ENCODE data around the gene SLC7A9. TPM values are rescaled to one million over a fixed set of nuclear protein-coding genes. Genes with fewer than 3 reads are reported as not detected.

SLC7A9 gene
- total and polyA plus RNA-seq, 2 of the 13 experiments (the other 11 are each of a cell fraction or from before 2014, with no cell fraction given) = 4.7 to 8.3 TPM

DNA sequence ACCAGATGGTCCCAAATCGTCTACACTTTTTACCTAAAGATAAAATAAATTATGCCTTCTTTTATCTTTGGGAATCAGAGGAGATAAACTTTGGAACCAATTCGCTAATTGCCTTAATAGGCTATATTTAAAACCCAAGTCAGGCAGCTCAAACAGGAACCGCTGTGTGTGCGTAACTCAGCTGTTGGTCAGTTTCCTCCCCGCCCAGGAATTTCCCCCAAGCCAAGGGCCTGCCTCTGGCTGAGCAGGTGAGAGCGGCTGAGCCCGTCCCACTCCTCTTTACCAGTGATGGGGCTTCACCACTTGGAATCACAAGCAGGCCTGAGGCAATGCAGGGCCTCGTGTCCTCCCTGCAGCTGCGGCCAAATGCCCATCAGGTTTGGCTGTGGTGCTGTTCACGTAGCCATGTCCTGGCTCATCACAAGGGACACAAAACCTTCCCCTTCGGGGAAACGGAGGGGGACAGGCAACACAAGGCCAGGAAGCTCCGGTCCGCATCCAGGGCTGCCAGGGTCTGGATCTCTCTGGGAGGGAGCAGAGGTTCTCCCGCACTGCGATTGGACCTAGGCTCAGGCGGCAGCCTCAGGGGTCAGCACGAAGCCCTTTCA, 503 bp upstream of the SLC7A9 start (continued):
- TF ChIP-seq U2AF1 (optimal IDR thresholded peaks at IDR 0.05; ENCODE audit: low read depth, low read length) (no peak), NFATC3 (CRISPR knock-in tag; IDR thresholded peaks at IDR 0.05) (0 out of 2 replicates have a peak, but pooled peaks have one; percentile 35), GPN1 (CRISPR knock-in tag; IDR thresholded peaks at IDR 0.05; ENCODE audit: borderline replicate concordance) (no peak), KDM6A (CRISPR knock-in tag; IDR thresholded peaks at IDR 0.05; ENCODE audit: low read depth) (no peak), SMC3 (IDR thresholded peaks at IDR 0.05; ENCODE audit: low read length) (no peak), NFKB2 (CRISPR knock-in tag; IDR thresholded peaks at IDR 0.05; ENCODE audit: borderline replicate concordance) (no peak), ZNF558 (CRISPR knock-in tag; IDR thresholded peaks at IDR 0.05; ENCODE audit: borderline replicate concordance) (no peak), RBFOX2 (IDR thresholded peaks at IDR 0.05; ENCODE audit: low read depth, low read length) (no peak), ZNF460 (CRISPR knock-in tag; IDR thresholded peaks at IDR 0.05; ENCODE audit: borderline replicate concordance) (no peak), ZNF274 (CRISPR knock-in tag; IDR thresholded peaks at IDR 0.05) (peak; percentile 54), TEAD3 (CRISPR knock-in tag; optimal IDR thresholded peaks at IDR 0.05; ENCODE audit: borderline replicate concordance) (peak; percentile 41), XRCC5 (optimal IDR thresholded peaks at IDR 0.05; ENCODE audit: low read length) (peak; percentile 41), RAD21 (CRISPR knock-in tag; IDR thresholded peaks at IDR 0.05) (no peak), YEATS4 (CRISPR knock-in tag; IDR thresholded peaks at IDR 0.05; ENCODE audit: borderline replicate concordance) (0 out of 2 replicates have a peak, but pooled peaks have one; percentile 11), ZMAT3 (CRISPR knock-in tag; conservative IDR thresholded peaks at IDR 0.05) (no peak), ETV5 (CRISPR knock-in tag; IDR thresholded peaks at IDR 0.05; ENCODE audit: borderline replicate concordance) (no peak; the same call in 1 of the 2 replicates), ZMYM4 (CRISPR knock-in tag; IDR thresholded peaks at IDR 0.05) (no peak), ZBTB20 (CRISPR knock-in tag; IDR thresholded peaks at IDR 0.05; ENCODE audit: borderline replicate concordance, low read depth) (0 out of 2 replicates have a peak, but pooled peaks have one; percentile 25), ESRRA (CRISPR knock-in tag; IDR thresholded peaks at IDR 0.05; ENCODE audit: low read depth) (no peak), ASH2L (IDR thresholded peaks at IDR 0.05; ENCODE audit: insufficient read length, low read depth, low read length) (peak; percentile 11)
- TF ChIP-seq, protein P1, sequence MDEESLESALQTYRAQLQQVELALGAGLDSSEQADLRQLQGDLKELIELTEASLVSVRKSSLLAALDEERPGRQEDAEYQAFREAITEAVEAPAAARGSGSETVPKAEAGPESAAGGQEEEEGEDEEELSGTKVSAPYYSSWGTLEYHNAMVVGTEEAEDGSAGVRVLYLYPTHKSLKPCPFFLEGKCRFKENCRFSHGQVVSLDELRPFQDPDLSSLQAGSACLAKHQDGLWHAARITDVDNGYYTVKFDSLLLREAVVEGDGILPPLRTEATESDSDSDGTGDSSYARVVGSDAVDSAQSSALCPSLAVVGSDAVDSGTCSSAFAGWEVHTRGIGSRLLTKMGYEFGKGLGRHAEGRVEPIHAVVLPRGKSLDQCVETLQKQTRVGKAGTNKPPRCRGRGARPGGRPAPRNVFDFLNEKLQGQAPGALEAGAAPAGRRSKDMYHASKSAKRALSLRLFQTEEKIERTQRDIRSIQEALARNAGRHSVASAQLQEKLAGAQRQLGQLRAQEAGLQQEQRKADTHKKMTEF (CRISPR knock-in tag; IDR thresholded peaks at IDR 0.05) = no peak
- TF ChIP-seq, protein P2, sequence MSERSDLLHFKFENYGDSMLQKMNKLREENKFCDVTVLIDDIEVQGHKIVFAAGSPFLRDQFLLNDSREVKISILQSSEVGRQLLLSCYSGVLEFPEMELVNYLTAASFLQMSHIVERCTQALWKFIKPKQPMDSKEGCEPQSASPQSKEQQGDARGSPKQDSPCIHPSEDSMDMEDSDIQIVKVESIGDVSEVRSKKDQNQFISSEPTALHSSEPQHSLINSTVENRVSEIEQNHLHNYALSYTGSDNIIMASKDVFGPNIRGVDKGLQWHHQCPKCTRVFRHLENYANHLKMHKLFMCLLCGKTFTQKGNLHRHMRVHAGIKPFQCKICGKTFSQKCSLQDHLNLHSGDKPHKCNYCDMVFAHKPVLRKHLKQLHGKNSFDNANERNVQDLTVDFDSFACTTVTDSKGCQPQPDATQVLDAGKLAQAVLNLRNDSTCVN (CRISPR knock-in tag; IDR thresholded peaks at IDR 0.05; ENCODE audit: borderline replicate concordance) = no peak
- TF ChIP-seq, protein P3, sequence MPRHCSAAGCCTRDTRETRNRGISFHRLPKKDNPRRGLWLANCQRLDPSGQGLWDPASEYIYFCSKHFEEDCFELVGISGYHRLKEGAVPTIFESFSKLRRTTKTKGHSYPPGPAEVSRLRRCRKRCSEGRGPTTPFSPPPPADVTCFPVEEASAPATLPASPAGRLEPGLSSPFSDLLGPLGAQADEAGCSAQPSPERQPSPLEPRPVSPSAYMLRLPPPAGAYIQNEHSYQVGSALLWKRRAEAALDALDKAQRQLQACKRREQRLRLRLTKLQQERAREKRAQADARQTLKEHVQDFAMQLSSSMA (CRISPR knock-in tag; IDR thresholded peaks at IDR 0.05) = no peak
- TF ChIP-seq, protein P4, sequence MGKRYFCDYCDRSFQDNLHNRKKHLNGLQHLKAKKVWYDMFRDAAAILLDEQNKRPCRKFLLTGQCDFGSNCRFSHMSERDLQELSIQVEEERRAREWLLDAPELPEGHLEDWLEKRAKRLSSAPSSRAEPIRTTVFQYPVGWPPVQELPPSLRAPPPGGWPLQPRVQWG (CRISPR knock-in tag; IDR thresholded peaks at IDR 0.05; ENCODE audit: borderline replicate concordance, low read depth) = no peak
- TF ChIP-seq, protein P5, sequence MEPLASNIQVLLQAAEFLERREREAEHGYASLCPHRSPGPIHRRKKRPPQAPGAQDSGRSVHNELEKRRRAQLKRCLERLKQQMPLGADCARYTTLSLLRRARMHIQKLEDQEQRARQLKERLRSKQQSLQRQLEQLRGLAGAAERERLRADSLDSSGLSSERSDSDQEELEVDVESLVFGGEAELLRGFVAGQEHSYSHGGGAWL (CRISPR knock-in tag; IDR thresholded peaks at IDR 0.05) = no peak
- TF ChIP-seq, protein P6, sequence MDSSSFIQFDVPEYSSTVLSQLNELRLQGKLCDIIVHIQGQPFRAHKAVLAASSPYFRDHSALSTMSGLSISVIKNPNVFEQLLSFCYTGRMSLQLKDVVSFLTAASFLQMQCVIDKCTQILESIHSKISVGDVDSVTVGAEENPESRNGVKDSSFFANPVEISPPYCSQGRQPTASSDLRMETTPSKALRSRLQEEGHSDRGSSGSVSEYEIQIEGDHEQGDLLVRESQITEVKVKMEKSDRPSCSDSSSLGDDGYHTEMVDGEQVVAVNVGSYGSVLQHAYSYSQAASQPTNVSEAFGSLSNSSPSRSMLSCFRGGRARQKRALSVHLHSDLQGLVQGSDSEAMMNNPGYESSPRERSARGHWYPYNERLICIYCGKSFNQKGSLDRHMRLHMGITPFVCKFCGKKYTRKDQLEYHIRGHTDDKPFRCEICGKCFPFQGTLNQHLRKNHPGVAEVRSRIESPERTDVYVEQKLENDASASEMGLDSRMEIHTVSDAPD (CRISPR knock-in tag; IDR thresholded peaks at IDR 0.05) = no peak
